Measurements from ENCODE around the gene ITGA11.

The ITGA11 gene

GRCh38 chr15:68285259-68285980 is 146.5 kb downstream of the ITGA11 start:
- DNase-seq (ENCODE audit: low spot score): no peak
- no peak for TF ChIP-seq CTCF (IDR thresholded peaks at IDR 0.05)
- H3K4me3 ChIP-seq: no peak overlapping the region
- no peak overlapping the region for H3K27ac ChIP-seq

- DNase-seq (ENCODE audit: low spot score): no peak
- Histone ChIP-seq H3K27ac (no peak overlapping the region), H3K4me3 (no peak overlapping the region)
- TF ChIP-seq CTCF (IDR thresholded peaks at IDR 0.05): no peak
Measured at GRCh38 chr15:68284616-68285258, 147.2 kb downstream of the ITGA11 start.

- H3K27ac ChIP-seq: no peak overlapping the region
Measured at GRCh38 chr15:68283401-68283800, 148.6 kb downstream of the ITGA11 start.

GRCh38 chr15:68281008-68281407 is 151.0 kb downstream of the ITGA11 start:
- no peak for TF ChIP-seq CTCF (IDR thresholded peaks at IDR 0.05)
- DNase-seq (ENCODE audit: low spot score): no peak
- Histone ChIP-seq H3K27ac (peak overlapping the region; percentile 76 to 99), H3K4me3 (peak overlapping the region; percentile 87)

More at GRCh38 chr15:68283401-68283800, 148.6 kb downstream of the ITGA11 start:
- no peak for DNase-seq (ENCODE audit: low spot score)
- H3K4me3 ChIP-seq: no peak overlapping the region
- no peak for TF ChIP-seq CTCF (IDR thresholded peaks at IDR 0.05)

GRCh38 chr15:68279779-68280753 is 151.9 kb downstream of the ITGA11 start:
- Histone ChIP-seq H3K4me3 (peak overlapping the region; percentile 87), H3K27ac (peak overlapping the region; percentile 76 to 99)
- DNase-seq (ENCODE audit: low spot score): no peak
- TF ChIP-seq CTCF (IDR thresholded peaks at IDR 0.05): no peak

GRCh38 chr15:68278595-68279405 is 153.2 kb downstream of the ITGA11 start:
- no peak for TF ChIP-seq CTCF (IDR thresholded peaks at IDR 0.05)
- H3K27ac ChIP-seq: peak overlapping the region; percentile 98 to 99
- no peak for DNase-seq (ENCODE audit: low spot score)
- H3K4me3 ChIP-seq: peak overlapping the region; percentile 87
